GM19238 (cell line): ENCODE measurements around the gene KLHL42.

Source experiments
- DNase-seq: peaks from one replicate; pipeline ENCODE4 v3.0.0; 2011; ENCODE audit warnings: low spot score; ENCODE audit not compliant: insufficient read length

KLHL42 gene

DNA sequence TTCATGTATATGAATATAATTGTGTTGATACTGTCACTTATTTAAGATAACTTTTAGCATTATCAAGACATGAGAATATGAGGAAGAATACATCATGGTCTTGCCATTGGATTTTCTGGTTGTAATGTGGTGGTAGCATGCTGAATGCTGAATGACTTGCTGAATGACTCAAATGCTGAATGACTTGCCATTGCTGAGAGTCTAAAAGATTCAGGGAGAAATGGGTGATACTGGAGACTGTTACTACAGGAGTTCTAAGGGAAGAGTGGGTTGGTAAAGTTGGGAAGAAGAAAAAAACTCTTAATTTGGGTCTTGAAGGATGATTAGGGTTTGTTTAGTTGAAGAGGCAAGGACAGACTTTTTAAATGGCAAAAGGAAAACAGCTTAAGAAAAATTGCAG is 72.1 kb downstream of the KLHL42 start:
- no peak for DNase-seq
